NK-92 treated with Interleukin-12 subunit alpha and Interleukin-12 subunit beta, amount 100 ng/mL, for 24 hours (cell line): ENCODE data around the gene PLEKHA7.

Experiments
- DNase-seq: peaks from one replicate; lab custom pipeline; 2025; lab: John Stamatoyannopoulos, UW

Gene PLEKHA7

DNA sequence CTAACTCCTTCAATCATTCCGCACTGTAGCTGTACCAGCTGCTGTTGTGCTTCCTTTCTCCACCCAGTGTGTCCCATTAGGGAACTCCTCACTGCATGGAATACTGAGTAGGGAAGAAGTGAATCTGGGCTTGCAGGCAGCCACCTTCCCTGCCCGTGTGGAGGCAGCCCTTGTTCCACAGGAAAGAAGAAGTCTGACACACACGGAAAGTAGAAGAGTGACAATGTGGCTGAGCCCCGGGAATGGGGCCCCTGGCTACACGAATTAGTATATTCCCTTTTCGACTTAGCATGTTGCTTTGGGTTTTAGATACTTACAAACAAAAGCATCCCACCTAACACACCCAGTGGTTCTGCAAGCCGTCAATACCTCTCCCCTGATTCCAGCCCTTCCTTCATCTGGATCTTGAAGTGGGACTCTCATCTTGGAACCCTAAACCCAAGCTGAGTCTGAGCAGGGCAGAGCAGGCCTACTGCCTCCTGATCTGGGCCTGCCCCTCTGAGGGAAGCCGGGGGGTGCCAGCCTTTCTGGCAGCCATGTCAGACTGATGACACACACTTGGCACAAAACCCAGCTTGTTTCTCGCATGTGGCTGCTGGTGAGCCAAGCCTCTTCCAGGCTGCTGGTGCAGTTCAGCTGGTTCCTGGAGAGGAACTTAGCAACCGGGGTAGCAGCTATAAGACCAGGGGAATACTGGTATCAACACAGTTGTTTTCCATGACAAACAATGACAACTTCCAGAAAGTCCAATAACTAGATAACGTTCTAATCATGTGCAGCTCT, 204.1 kb downstream of the PLEKHA7 start:
- DNase-seq: no peak

GRCh38 chr11:16807306-16807705, 206.9 kb downstream of the PLEKHA7 start:
- no peak for DNase-seq

DNA sequence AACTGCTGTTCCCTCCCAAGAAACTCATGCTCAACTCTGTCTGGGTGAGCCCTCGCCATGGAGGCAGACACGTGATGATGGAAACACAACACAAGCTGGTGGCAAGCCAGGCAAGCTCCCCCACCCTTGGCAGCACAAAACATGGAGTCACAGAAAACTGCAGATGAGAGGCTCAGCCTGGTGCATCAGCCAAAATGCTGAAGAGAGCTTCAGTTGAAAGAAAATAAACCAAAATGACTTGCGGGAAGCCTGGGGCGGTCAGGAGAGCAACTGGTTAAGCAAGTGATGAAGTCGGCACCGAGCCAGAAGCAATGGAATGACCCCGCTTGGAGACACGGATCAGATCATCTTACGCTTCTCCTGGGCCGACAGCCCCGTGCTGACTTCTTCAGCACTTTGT, 207.4 kb downstream of the PLEKHA7 start:
- no peak for DNase-seq

GRCh38 chr11:16805938-16806337, 208.3 kb downstream of the PLEKHA7 start:
- DNase-seq: no peak

- no peak for DNase-seq
Measured at GRCh38 chr11:16804104-16804947, 209.9 kb downstream of the PLEKHA7 start.

- DNase-seq: no peak
Measured at GRCh38 chr11:16801288-16801980, 212.8 kb downstream of the PLEKHA7 start.

DNA sequence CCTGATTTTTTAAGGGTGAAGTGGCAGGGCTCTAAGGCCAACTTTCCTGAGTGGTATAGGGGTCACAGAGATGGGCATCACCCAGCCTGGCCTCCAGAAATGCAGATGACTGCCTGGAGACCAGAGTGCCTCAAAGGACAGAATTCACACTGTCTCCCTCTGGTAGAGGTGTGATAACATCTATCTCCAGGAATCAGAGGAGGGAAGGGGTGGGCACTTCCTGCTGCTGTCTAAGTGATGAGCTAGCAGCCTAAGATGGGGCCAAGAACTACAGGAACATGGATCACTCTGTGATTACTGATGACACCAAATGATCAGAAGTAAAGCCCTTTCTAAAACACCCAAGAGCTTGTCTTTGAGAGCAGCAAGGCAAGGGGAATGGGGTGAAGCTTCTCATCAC, 213.8 kb downstream of the PLEKHA7 start:
- no peak for DNase-seq

- no peak for DNase-seq
Measured at GRCh38 chr11:16799890-16800289, 214.3 kb downstream of the PLEKHA7 start.

GRCh38 chr11:16799221-16799620, 215.0 kb downstream of the PLEKHA7 start:
- DNase-seq: no peak

GRCh38 chr11:16797776-16798175, 216.4 kb downstream of the PLEKHA7 start:
- DNase-seq: no peak

GRCh38 chr11:16796311-16796710, 217.9 kb downstream of the PLEKHA7 start:
- DNase-seq: no peak

GRCh38 chr11:16795146-16795545, 219.1 kb downstream of the PLEKHA7 start:
- no peak for DNase-seq

DNA sequence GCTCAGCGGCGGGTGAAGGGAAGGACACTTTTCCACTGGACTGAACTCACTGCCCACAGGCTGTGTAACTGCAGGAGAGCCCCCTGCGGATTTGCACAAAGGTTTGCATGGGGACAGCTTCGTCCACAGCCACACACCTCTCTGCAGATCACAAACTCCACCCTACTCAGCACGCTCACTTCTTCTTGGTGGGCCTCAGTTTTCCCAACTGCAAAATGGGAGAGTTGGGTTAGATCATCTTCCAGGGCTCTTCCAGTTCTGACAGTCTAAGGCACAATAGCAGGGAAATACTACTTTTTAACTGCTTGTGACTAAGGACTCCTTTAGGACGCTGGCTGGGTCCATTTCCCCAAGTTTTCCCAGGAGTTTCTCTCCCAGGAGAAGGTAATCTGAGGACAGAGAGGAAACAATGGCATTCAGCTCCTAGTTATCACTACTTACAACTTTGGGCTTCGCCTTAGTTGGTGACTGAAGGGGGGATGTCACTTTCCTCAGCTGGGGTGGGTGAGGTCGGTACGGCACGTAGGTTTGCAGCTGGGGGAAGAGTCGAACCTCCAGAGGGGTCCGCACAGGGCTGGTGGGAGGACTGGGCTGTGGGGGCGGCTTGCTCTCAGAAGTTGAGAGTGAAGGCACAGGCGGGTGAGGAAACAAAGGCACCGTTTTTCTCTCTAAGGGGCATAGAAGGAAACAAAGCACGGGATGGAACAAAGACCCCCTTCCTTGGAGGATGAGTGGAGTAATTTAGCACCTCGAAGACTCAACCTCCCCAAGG, 220.0 kb downstream of the PLEKHA7 start:
- no peak for DNase-seq

- DNase-seq: no peak
Measured at GRCh38 chr11:16793511-16793910, 220.7 kb downstream of the PLEKHA7 start.

DNA sequence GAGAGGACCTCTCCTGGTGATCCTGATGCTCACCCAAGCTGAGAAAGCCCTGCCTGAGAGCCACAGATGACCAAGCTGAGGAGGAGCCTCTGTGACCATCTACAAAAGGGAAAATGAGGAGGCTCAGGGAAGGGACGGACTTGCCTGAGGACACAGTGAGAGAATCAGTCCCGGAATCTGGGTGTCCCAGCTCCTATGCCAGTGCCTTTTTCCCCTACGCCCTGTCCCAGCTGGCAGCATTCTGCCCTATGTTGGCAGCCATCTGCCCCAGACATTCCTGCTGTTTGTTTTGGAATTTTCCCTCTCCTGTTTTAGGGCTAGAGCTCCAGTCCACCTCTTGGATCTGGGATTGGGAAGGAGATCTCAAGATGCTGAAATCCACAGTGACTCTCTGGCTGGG, 221.2 kb downstream of the PLEKHA7 start:
- no peak for DNase-seq

DNA sequence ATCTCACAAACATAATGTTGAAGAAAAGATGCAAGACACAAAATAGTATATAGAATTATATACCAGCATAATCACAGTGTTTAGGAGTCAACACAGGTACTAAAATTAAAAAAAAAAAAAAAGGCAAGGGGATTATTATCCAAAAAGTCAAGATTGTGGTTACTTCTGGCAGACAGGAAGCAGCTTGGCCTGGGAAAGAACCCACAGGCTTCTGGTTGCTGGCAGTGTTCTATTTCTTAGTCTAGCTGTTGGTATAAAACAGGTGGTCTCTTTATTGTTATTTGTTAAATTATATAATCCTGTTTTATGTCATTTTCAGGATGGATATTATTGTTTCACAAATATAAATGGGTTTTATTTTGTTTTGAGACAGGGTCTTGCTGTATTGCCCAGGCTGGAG, 221.8 kb downstream of the PLEKHA7 start:
- no peak for DNase-seq

GRCh38 chr11:16791191-16791961, 222.8 kb downstream of the PLEKHA7 start:
- no peak for DNase-seq

DNA sequence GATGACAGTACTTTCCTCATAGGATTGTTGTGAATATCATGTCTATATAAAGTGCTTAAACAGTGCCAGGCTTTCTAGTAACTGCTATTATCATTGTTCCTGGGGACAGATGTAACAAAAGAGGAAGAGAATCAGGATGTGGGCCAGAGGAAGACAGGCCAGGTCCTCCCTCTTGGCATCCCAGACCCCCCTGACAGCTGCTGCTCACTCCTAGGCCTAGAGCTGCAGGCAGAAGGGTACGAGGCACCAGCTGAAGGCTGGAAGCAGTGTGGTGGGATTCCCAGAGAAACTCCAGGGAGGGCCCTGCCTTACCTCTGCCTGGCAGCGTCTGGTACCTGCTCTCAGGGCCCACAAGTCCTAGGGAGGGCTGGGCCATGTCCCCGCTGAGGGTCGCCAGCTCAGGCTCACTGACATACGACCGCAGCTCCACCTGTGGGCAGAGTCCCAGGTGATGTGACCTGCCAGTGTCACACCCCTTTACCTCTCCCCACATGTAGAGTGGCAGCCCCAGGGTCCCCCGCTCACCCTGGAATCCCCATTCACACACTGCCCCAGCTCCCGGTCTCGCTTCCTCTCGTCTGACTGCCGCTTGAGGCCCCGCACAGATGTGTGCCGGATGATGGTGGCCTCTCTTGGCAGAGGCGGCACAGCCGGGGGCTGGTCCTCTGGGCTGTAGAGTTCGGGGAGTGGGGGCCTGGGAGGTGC, 223.6 kb downstream of the PLEKHA7 start:
- DNase-seq: no peak

DNA sequence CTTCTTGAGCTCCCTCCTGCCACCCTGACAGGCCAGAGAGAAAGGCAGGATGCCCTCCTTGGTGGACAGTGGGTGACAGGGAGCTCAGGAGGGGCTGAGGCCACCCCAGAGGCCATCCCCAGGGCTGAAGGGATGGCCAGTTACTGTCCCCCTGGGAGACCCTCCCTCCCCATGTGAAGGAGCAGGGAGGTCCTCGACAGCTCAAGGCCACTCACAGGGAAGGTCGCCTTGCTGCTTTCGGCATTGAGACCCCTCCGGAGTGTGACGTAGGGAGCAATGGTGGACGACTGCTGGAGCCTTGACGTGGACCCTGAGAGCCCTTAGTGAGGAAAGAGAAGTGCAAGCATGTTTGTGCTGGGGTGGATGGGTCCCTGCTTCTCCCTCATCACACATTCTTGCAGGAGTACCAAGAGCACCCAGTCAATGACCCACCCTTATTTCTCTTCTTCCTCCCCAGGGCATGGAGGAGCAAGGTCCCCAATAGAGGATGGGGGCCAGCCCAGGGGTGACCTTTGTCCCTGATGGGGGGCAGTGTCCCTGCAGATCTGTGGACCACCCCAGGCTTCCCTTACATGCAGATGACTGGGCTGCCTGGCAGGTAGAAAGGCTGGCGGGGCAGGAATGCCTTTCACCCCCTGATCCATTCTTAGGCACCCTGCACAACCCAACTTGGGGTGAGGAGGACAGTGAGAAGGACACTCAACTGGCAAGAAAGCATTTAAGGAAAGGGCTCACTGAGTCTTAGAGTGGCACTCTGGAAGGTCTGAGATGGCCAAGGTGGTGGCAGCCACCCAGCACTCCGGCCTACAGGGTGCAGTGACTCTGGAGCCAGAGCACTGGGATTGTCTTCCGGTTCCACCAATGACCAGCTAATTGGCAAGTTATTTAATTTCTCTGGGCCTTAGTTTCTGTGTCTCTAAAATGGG, 224.4 kb downstream of the PLEKHA7 start:
- no peak for DNase-seq
